GM18867 (cell line): Measurements from ENCODE around the gene INHBB.
"Not testable (repeated sequence)": the region's sequence is repeated elsewhere in the genome, so short reads cannot be mapped to it uniquely, and the experiment has no call there.

ENCODE experiments used
- ATAC-seq: cut with Tn5 transposase; IDR thresholded peaks from one replicate; pipeline ENCODE4 v1.9.1; 2021; ENCODE audit warnings: mild to moderate bottlenecking, moderate library complexity; ENCODE audit not compliant: unreplicated experiment

The INHBB gene

DNA sequence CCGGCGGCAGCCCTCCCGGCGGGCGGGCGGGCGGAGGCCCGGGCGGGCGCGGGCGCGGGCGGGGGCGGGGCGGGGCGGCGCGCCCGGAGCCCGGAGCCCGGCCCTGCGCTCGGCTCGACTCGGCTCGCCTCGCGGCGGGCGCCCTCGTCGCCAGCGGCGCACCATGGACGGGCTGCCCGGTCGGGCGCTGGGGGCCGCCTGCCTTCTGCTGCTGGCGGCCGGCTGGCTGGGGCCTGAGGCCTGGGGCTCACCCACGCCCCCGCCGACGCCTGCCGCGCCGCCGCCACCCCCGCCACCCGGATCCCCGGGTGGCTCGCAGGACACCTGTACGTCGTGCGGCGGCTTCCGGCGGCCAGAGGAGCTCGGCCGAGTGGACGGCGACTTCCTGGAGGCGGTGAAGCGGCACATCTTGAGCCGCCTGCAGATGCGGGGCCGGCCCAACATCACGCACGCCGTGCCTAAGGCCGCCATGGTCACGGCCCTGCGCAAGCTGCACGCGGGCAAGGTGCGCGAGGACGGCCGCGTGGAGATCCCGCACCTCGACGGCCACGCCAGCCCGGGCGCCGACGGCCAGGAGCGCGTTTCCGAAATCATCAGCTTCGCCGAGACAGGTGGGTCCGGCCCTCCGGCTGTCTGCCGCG is at the start of gene INHBB:
INHBB (plus strand) TSS at position 111 of the 641 bp plus-strand sequence; CDS start at position 164, 53 bp downstream.
- ATAC-seq: no peak

DNA sequence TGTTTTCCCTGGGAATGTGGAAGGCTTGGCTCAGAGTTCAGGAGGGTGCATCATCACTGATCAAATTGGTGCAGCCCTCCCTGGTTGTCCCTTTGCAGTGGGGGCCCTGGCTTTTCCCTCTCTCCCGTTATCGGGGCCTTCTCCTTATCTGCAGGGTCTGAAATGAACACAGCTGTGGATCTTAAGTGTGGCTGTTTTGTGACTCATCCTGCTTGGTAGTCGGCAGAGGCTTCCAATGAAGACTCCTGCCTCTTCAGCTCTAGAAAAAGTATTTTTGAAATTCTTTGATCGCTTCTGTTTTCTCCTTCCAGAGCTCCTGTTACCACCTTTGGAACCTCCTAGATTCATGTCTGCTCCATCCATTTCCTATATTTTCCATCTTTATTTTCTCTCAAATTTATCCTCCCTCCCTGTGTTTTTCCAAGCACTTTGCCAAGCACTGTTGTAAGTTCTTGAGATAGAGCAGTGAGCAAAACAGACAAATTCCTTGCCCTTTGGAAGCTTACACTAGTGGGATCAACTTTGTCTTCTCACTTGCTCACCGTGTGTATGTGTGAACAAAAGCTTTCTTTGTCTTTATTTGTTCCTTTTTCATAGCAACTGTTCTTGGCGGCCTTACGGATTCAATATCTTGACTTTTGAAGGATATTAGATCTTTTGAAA is 47.6 kb upstream of the INHBB start:
- ATAC-seq: no peak

DNA sequence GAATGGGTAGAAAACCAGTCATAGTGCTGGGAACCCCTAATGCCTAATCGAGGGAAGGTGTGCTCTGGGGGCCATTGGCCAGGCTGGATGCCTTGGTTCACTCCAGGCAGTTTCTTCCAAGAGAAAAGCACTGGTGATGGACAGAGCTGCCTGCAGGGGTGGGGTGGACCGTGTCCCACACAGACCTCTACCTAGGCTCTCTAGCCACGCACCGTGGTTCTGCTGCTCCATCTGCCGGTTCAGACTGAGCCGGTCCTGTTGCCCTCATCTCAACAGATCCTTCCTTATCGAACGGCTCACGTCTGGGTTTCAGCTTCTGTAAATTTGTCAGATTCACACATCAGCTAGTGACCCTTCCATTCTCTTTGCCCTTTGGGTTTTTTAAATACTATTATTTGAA is 46.9 kb upstream of the INHBB start:
- ATAC-seq: no peak

DNA sequence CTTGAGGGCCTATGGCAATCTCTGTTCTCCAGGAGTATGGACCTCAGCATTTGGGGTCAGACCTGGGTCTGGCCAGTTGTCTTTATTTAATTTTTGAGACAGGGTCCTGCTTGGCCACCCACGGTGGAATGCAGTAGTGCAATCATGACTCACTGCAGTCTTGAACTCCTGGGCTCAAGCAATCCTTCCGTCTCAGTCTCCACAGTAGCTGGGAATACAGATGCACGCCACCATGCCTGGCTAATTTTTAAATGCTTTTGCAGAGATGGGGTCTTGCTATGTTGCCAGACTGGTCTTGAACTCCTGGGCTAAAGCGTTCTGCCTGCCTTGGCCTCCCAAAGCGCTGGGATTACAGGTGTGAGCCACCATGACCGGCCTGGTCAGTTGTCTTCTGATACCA is 46.4 kb upstream of the INHBB start:
- no peak for ATAC-seq

DNA sequence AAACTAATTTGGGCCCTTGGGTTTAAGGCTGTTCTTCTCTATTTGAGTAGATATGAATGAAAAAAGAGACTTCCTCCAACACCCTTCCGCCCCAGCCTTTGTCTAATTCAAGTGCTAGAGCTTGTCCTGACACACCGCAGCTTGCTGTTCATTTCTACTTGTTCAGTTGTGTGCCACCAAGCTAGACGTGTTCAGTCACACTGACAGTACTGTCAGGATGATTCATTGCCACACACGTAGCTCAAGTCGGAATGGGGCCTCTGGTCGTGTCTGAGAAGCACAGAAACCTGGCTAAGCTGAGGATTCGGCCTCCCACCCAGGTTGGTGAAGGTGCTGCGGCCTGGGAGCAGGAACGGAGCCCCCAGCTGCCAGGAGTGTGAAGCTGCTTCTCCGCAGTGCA is 45.6 kb upstream of the INHBB start:
- ATAC-seq: no peak

DNA sequence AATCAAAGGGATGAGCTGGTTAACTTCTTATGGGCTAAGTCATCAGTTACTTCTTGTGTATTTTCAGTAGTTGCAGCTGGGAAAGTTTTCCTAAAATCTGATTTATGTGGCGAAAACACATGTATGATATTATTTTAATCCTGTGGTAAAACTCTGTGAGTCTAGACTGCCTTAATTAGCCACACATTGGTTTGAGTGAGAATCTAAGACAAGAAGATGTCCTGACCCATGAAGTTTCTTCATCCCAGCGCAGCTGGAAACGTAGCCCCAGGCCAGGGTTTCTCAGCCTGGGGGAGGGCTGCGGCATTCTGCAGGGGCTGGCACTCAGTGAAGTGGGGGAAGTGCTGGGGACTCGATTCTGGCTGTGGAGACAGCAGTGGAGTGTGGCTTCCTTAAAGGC is 44.7 kb upstream of the INHBB start:
- ATAC-seq: no peak

DNA sequence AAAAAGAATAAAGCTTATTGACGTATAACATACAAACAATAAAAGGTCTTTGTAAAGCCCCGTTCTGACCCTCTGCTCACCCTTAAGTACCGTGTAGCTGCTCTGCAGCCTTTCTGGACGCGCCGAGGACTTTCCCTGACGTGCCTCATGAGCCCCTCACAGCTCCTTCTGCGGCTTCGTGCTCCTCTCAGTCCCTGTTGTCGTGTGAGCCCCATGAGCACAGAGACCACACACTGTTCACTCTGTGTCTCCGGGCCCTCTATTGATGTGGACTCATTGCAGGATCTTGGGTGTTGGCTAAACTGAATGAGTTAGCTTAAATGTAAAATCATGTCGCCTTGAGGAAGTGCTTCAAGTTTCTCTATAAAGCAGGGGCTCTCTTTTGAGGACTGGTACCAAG is 43.6 kb upstream of the INHBB start:
- no peak for ATAC-seq

DNA sequence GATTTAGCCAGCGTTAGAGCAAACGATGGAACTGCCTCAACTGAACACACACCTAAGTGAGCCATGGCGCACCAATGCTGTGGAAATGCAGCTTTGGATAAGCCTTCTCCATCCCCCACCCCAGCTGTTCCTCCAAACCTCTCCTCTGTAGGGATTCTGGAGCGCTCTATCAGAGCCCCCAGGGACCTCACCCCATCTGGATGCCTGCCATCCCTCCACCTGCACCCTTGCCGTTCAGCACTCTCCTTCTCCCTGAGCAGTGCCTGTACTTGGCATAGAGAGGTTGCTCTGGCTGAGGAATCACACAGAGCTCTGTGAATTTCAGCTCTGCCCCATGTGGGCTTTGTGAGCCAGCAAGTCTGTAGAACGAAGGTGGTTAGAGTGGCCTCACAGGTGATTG is 42.8 kb upstream of the INHBB start:
- no peak for ATAC-seq

DNA sequence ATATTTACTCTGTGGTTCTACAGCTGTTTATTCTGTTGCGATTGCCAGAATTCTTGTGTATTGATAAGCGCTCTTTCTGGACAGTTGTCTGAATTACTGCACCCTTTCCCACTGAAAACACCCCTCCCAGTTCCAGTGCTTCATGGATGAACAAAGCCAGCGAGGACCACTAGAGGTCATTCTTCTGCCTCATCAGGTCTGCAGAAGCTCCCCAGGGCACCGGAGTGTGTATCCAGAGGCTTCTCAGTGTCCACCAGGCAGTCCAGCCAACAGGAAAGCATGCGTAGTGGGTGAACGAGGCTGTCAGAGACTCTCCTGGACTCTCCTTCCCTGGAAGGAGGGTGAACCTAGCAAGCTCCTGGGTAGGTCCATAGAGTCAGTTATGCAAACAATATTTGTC is 40.6 kb upstream of the INHBB start:
- no peak for ATAC-seq

DNA sequence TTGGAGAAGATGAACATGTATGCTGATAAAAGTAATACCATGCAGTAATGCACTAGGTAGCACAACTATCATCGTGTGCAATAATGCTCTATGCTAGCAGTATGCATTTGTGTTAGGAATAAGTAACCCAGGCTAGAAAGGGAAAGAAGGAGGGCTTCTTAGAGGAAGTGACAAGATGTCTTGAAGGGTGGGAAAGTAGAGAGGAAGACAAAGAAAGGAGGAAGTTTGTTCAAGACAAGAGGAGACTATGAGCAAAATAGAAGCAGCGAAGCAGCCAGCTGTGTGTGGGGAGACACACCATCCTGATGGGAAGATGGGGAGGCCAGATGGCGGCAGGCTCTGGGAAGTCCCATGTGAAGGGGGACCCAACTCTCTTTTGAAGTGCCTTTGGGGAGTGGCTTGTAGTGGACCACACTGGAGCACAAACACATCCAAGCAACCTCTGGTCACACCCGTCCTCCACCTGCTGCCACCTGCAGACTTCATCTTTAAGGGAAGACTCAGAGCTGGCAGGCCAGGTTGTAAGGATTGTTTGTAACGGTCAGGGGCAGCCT is 39.9 kb upstream of the INHBB start:
- ATAC-seq: no peak

DNA sequence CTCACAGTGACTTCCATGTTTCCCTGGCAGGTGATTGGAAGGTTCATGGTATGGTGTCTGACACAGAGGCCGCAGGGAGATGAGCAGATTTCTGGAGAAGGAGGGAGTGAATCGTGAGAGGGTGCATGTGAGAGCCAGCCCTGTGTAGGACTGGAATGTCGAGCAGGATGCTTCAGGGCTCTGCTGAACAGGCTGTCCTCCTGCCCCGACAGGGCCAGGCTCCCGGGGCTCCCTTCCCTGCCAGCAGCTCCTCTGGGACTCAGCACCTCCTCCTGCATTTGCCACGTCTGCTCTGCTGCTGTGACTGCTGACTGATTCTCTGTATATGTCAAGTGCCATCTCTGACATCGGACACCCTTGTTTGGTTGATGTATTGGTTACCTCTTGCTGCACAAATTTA is 38.5 kb upstream of the INHBB start:
- ATAC-seq: no peak

DNA sequence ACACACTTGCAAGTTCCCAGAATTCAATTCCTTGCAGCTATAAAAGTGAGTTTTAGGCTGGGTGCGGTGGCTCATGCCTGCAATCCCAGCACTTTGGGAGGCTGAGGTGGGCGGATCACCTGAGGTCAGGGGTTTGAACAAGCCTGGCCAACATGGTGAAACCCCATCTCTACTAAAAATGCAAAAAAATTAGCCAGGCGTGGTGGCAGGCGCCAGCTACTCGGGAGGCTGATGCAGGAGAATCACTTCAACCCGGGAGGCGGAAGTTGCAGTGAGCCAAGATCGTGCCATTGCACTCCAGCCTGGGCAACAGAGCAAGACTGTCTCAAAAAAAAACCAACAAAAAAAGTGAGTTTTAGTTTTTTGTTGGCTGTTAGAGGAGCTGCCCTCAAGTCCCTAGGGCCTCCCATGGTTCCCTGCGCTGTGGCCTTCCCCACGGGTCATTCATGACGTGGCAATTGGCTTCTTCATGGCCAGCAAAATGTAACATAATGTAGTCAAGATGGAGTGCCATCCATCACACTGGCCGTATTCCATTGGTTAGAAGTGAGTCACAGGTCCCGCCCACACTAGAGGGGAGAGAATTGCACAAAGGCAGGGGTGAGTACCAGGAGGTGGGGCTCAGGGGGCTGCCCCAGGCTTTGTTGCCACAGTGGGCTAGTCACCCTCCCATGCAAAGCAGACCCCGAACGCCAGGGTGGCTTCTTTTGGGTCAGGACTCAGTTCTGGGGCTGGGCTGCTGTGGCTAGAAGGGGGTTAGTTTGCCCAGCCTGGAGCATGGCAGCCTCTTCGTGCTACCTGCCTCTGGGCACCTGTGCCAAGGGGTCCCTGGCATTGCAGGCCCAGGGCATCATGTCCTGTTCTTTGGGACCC is 37.7 kb upstream of the INHBB start:
- no peak for ATAC-seq

DNA sequence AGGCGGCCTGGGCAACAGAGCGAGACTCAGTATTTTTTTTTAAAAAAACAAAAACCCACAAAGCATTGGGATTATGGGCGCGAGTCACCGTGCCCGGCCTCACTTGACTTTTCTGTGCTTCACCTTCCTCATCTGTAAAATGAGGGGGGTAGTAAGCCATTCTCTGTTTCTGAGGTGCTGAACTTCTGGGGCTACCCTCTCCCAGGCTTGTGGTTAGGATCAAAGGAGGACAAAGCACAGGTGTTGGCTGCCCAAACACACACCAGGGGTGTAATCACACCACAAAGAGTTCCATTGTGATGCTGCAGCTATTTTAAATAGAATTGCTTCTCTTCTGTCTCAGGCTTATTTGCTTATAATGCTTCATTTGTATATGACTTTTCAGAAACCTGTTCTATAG is 35.8 kb upstream of the INHBB start:
- ATAC-seq: peak; percentile 59

DNA sequence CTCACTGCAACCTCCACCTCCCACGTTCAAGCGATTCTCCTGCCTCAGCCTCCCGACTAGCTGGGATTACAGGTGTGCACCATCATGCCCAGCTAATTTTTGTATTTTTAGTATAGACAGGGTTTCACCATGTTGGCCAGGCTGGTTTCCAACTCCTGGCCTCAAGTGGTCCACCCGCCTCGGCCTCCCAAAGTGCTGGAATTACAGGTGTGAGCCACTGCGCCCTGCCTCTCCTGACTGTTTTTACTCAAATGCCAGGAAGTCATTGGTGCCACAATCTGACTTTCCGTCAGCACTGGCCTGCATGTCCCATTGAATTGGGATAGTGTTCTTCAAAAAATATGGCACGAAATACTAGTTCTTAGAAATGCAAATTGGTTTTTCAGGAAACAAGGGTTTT is 35.1 kb upstream of the INHBB start:
- ATAC-seq: not testable (repeated sequence)

DNA sequence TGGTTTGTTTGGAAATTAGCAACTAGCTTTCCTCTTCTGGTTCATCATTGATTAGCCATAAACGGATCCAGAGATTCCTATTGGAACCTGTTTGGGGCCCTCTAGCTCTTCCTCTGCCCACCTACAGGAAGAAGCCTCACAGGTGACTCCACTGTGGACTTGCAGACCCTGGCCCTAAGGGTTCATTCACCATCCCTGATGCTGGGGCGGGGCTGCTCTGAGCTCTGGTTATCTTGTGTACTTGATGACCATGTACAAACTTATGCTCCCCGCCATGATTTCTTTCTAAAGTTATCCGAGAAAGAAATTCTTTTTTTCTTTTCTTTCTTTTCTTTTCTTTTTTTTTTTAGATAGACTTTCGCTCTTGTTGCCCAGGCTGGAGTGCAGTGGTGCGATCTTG is 33.9 kb upstream of the INHBB start:
- no peak for ATAC-seq

DNA sequence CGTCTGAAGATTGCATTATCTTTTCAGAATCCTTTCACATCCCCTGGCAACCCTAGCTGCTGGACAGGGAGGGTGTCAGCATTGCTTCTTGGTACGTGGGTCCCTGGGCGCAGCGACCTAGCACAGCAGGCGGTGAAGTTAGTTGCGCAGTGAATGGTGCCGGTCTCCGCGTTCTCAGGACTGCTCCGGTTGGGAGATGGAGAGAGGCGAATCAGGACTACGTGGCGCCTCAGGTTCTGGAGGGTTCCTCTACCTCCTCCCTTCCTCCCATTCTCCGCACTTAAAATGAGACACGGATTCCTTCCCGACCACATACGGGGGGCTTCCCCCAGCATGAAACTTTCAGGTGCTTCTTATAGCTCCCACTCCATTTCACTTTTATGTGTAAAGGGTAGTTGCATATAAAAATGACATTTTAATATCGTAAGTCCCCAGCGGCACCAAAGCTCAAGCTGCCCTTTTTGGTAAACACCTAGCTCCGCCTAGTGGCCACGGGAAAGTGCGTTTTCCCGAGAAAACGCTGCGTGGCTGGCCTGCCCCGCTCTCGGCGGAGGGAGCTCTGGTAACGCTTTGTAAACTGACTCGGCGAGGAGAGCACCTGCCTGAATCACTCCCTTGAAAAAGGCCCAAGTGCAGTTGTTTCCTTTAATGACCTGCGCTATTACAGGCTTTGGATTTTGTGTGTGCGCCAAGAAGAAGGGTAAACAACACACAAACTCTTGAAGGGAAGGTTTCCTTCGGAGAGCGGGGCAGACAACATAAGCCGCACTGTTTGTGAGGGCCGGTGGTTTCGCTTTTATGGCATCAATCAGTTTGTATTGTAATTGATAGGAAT is 32.9 kb upstream of the INHBB start:
- ATAC-seq: peak; percentile 58

DNA sequence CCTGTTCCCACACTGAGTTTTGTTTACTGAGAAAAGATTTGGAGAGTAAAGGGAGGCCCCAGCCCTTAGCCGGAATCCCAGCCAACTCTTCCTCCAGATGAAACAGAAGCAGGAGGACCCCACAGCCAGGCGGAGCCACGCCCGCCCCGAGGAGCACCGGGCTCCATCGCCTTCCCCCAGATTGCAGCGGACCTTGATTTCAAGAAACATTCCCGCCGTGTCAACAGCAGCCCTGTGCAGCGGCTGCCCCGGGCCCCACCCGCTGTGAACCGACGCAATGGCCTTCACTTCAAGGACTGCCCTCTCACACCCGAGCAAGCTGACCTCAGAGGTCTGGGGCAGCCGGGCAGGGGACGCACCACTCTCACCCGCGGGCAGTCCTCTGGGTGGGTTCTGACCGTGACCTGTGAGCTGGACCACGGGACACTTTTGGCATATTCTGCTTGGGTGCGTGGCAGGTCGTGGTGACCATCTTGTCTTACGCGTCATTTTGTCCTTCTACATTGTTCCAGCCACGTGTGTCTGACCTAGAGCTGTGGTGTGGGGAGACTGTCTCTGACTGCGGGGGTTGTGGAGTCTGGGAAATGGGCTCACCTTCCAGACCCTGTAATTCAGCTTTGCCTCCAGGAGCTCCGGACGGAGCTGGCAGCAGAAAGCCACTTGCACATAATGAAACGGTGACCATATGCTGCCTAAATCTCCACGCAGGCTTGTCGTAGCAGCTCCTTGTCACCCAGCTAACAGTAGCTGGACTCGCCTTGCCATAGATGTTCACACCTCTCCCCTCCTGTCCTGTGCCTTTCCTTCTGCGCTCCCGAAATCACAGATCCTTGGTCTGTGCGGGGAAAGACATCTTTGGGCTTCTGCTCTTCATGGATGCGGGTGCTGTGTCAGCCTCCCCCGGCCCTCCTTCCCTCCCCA is 32.0 kb upstream of the INHBB start:
- ATAC-seq: no peak

DNA sequence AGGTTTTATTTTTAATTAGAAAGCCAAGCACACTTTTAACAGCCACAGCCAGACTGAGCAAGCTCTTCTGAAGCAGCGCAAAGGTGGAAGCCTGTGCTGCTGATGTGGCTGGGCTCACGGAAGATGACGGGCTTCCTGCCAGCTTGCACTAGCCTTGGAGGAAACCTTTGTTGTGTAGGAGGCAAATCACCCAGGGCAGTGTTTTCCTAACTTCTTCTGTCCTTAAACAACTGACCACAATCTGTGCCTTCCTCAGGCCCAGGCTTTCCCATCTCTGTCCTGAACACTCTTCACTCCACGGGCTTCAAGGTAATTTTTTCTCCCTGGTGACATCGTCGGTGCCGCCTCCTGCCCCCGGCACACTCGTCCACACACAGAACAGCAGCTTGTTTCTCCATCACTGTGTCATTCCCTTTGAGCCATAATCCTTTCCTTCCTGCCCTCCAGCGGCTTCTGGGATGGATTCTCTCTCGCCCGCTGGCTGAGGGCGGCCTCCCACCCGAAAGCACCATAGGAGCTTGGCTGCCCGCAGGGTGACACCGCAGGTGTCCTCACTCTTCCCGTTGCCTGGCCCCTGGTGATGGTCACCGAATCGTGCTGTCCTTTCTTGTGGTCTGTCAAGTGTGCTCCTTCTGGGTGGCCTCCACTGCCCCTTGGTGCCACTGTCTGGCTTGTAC is 31.1 kb upstream of the INHBB start:
- ATAC-seq: no peak

DNA sequence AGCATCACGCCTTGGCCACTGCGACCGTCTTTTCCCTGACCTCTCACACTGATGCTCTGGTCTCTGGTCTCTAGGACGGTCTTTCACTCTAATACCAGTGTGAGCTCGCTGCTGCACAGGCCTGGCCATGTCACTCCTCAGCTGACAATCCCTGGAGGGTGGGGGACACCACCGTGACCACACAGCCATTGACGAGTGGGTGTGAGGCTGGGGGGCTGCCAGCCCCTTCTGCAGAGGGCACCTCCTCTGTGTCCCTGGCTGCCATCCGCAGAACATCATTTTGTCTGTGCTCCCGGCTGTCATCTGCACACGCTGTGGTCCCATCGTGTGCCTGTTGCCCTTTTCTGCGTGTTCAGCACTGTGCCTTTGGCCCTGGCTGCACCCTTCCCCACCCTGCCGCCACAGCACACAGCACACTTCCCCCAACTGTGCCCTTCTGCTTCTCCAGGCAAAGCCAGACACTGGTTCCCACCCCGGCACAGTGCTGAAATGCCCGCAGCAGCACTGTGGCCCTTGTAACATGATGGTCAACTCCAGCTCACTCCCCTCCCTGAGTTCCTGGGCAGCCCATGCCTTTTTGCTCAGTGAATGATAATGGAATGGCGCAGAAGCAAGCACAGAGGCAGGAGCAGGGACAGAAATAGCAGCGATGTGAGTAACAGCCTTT is 30.4 kb upstream of the INHBB start:
- ATAC-seq: no peak
